GM19395 (cell line): ENCODE measurements around the gene FAP.
A peak's percentile ranks its signal among the peaks of the same experiment; 100 is the strongest.

Source experiments
- ATAC-seq: cut with Tn5 transposase; IDR thresholded peaks from one replicate; pipeline ENCODE4 v1.9.1; 2021; ENCODE audit warnings: mild to moderate bottlenecking, moderate library complexity; ENCODE audit not compliant: unreplicated experiment

FAP gene

DNA sequence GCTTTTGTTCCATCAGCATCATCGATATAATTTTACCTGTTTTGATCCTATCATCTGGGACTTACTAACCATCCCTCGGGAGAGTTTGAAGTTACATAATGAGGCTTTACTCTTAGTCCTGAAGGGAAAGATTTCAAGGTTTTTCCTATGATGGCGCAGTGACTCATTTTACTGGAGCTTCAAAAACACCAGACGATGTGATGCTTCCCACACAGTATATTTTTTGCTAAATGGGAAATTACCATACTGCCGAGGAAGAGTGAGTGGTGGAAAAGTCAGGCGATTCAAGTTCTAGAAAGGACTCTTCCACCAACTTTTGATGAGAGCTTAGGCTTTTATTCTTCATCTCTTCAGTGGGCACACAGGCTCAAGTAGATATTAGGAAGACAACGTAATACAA lies 46.6 kb downstream of the FAP start:
- ATAC-seq, result no peak

GRCh38 chr2:162188451-162188850 lies 54.8 kb downstream of the FAP start:
- ATAC-seq, result no peak

DNA sequence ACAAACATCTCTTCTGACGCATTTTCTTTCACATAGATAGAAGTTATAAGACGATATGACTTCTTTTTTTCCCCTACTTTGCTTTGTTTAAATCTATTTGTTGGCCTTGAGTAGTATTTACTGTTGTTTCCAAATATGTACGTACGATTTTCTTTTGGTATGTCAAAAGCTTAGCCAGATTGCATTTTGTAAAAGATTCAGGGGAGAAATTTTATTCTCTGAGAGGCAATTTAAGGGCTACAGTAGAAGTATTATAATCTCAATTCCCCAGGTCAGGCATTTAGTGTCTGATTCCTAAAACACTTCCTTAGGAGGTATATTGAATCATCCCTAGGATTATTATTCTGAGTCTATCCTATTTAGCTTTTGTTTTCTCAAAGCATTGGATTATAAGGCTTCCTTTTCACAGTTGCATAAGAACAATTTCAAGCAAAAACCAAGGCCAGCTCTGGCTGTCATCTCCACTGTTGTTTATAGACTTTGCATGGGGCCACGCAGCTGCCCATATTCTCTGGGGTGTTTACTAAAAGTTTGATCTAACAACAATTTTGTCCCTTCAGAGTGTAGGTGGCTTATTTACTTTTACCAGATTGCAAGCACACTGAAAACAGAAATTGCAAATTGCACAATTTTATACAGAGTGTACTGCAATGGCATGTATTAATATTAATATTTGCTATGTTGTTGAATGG lies 57.6 kb downstream of the FAP start:
- no peak for ATAC-seq

DNA sequence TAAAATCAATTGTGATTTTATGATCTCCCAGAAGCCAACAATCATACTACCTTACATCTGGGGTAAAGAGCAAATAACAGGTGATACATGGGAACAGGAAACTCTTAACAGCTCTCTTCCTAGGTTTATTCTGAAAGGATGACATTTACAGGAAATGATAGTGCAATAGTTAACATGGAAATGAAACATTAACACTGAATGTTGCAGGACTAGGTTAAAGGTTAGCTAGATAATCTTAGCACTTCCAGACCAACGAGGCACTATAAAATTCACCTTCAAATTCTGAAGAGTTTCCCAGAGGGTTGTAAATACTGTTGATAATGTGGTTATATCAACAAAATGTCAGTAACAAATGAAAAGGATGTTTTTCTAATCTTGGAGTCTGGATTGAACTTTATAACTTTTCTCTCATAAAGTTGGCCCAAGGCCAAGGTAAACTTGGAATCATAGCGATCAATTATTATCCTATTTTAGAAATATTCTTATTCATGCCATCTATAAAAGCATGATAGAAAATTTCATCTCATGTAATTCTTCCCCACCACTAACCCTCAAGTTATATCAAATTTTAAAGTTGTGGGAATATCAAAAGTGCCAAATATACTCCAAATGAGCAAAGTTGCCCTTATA lies 58.3 kb downstream of the FAP start:
- no peak for ATAC-seq

DNA sequence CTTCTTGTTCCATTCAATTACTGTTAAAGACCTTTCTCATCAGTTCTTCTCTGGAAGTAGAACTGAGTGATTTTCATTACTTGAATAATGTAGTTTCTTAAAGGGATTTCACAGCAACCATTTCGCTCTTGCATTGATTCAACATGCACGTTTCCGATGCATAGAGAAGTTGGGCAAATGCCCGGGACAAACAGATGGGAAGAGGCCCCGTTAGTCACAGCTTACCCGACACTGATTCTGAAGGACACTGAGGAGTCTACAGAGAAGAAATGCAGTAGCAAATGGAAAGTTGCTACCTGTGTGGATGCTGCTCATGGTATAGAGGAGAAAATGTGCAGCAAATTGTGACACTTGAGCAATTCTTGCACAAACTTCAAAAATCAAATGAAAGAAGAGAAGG lies 58.9 kb downstream of the FAP start:
- ATAC-seq, result no peak

- no peak for ATAC-seq
These were observed 60.9 kb downstream of the FAP start for GRCh38 chr2:162182395-162182794.

- no peak for ATAC-seq
These were observed 65.9 kb downstream of the FAP start for GRCh38 chr2:162177301-162177700.

GRCh38 chr2:162175714-162176113 lies 67.5 kb downstream of the FAP start:
- no peak for ATAC-seq

DNA sequence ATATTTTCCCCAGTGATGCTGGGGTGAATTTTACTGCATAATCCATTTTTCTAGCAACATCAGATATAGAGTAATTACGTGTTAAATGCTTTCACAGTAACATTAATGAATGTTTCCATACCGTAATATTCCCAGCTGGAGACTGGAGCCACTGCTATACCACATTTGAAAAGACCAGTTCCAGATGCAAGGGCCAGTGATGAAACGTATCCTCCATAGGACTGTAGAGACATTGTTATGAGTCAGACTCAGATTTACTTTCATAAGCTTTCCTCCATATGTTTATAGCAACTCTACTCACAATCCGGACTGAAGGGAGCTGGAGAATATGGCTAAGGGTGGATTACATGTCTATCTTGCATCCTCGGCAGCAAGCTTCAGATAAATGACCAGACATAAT lies 68.5 kb downstream of the FAP start:
- no peak for ATAC-seq

DNA sequence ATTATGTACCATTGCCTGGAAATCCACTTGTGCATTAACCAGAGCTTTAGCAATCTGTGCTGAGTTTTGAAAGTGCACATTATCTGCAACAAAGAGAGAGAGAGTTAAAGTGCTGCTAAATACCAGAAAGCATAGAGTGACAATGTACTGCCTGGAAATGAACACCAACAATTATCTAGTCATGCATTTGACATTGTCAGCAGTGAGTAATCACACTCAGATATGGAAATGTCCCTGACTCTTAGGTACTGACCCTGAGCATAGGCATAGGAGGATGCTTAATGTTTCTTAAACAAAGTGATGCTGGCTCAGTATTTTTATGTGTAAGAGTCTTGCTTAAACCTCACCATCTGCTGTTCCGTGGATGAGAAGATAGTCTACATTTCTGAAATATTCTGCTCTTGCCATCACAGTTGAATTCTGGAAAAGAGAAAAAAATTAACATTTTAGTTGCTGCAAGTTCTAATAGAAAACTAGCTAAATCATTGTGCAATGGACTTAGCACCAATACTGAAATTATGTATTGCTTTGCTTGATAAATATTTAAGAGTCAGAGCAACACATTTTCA lies 70.4 kb downstream of the FAP start:
- no peak for ATAC-seq

DNA sequence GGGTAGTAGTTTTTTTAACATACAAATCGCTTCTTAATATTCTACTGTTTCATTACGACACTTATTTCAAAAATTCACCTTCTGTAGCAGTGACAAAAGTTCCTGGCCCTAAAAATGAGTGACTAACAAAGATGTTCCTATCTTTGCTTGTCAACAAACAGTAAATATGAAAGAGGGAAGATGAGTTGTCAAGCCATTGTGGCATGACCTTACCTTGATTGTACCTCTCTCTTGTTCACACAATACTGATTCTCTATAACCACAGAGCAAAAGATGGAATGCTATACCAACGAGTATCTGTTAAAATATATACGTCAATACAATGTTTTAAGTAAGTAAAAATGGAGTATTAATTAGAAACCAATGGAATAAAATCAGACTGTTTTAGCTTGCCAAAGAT lies 76.5 kb downstream of the FAP start:
- no peak for ATAC-seq

DNA sequence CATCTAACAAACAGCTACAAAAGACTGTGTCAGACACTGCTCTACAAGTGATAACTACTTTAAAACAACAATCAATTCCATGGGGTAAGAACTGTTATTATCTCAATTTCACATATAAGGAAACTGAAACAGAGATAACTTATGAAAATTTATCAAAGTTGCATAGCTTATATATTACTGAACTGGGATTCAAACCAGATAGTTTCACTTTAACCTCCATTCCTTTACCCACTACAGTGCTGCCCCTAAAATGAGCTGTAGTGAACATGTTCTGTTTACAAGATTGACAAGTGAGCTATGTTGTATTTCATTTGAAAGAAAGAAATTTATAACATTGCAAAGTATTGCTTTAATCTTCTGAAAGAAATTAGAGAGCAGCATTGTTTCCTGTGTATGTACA lies 77.1 kb downstream of the FAP start:
- ATAC-seq, result no peak

DNA sequence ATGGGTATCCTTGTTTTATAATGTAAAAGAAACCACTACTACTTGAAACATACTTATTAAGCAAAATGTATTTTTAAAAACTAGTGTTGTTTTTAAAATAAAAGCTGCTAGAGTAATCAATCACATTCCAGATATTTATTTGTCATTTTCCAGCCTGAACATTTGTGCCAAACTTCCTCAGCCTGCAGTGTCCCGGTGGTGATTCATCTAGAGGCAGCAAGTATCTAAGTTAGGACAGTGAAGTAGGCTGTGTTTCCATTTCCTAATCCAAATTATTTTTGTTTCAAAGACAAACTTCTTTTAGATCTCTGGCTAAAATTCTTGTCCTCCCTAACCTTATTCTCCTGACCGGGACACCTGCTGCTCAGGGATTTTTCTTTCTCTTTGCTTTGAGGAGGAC lies 78.4 kb downstream of the FAP start:
- ATAC-seq, result no peak

DNA sequence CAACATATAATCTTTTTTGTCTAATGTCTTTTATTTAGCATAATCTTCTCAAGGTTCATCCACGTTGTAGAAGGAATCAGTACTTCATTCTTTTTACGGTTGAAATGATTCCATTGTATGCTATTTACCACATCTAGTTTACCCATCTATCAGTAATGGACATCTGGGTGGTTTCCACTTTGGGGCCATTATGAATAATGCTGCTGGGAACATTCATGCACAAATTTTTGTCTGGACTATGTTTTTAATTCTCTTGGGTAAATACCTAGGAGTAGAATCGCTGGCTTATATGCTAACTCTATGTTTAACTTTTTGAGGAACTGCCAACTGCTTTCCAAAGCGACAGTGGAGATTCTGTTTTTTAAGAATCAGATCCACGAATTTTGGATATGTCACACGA lies 83.8 kb downstream of the FAP start:
- no peak for ATAC-seq

DNA sequence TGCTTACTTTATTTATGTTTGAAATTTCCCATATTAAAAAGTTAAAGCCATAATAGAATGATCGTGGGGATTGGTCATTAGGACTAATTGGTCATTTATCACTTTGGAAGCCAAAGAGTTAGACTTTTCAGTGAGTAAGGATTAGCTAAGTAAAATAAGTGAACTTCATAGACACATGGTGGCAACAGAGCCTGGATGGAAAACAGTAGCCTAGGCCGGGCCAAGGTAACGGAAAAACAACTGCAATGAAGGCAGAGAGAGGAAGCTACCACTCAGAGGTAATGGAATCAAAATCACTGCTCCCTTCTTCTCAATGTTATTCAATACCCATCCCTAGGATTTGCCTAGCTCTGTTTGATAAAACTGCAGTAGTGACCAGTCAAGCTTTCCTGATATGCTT lies 87.1 kb downstream of the FAP start:
- no peak for ATAC-seq

DNA sequence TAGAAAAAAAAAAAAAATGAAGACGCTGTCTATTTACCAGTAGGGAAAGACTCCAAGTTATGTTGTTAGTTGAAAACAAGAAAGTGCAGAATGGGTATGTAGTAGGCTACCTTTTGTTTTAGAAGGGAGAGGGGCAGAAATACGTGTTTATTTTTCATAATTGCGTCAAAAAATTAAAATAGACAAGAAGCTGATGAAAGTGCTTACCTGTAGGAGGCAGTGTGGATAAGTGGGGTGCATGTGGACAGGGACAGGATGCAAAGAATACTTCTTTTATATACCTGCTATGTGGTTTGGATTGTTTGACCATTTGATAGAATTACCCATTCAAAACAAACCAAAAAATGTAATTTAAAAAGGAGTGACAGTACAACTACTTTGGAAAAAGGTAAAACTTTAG lies 88.2 kb downstream of the FAP start:
- ATAC-seq, result no peak

DNA sequence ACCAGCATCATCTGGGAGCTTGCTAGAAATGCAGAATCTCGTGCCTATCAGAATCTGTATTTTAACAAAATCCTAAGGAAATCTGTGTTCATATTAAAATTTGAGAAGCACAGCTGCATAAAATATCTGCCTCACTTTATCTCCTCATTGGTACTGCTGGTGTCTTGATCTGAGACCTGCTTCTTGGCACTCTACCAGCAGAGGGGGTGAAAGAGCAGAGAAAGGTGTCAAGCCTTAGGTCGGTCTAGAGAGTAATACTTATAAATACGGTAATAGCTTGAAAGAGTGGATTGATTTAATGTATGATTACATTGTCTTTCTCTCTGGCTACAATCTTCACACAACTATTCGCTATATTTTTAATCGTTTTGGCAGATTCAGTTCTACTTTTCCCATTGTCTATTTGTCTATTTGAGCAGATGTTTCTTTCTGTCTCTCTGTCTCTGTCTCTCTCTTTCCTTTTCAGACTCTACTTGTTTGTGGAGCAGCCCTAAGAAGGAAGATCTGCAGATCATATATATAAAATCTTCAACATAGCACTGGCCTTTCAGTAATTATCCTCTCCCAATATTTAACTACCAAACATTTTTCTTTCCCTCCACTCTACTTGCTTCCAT lies 89.5 kb downstream of the FAP start:
- ATAC-seq, result peak; percentile 99

DNA sequence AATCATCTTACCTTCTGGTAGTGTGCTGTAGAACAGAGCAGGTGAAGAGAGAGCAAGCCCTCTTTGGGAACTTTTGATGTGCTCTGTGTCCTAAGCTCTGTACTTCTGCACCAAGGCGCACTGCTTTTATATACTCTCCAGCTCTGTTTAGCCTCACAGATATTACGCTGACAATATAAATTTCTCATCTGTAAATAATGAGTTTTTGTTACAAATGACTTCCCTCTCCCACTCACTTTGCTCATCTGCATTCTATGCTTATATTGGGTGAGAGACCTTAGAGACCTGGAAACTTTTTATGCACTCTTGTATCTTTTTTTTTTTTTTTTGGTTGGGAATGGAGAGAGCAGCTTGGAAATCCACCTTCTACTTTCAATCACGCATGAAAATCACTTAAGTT lies 91.1 kb downstream of the FAP start, which contains the start of gene GCG:
Gene GCG (minus strand): TSS at position 101 of the 400 bp plus-strand sequence. CDS start 3,069 bp downstream, outside the sequence.
- ATAC-seq, result no peak

- no peak for ATAC-seq
These were observed 93.3 kb downstream of the FAP start for GRCh38 chr2:162149940-162150339.

DNA sequence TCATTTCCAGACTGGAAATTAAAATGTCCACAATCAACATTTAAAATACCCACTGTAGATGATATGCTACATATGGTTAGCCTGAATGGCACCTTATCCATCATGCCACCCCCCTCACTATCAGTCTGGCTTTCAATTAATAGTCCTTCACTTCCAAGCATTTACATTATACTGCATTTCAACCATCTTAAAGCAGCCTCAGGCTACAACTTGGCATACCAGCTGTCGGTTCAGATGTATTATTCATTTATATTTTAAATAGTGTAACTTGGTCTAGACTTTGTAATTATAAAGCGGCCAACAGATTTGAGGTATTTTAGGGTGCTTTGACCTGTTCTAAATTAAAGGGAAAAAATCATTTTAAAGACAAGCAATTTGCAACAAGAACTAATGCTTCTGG lies 93.8 kb downstream of the FAP start:
- no peak for ATAC-seq

- ATAC-seq, result no peak
These were observed 94.3 kb downstream of the FAP start for GRCh38 chr2:162148956-162149355.

DNA sequence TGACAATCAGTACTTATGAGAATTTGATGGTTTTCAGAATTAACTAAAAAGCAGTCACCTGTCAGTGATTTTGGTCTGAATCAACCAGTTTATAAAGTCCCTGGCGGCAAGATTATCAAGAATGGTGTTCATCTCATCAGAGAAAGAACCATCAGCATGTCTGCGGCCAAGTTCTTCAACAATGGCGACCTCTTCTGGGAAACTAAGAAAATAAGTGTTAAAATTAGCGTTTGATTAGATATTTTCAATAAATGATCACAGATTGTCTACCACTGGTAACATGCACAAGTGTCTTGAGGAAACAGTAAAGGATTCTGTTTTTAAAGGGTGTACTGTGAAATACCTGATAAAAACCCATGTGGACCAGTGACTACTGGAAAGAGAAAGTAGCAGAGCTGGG lies 99.3 kb downstream of the FAP start:
- no peak for ATAC-seq
